ENCODE data around the gene MFSD2B. TPM values are rescaled to one million over a fixed set of nuclear protein-coding genes. Genes with fewer than 3 reads are reported as not detected.

MFSD2B gene
- polyA plus RNA-seq, 1 donor from 2014 or later: 0.27 TPM

DNA sequence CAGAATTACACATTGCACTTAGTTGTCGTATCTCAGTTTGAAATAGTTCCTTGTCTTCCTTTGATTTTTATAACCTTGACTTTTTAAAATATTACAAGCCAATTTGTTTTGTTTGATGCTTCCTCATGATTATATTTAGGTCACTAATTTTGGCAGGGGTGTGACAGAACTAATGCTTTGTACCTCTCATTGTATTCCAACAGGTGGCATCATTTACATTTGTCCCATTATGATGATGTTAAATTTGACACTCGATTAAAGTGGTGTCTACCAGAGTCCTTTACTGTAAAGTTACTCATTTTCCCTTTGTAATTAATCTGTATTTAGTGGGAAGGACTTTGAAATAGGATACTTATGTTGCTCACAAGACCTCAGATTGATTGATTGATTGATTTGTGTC, 21.5 kb upstream of the MFSD2B start:
- Histone ChIP-seq H3K79me2 (replicated peaks; ENCODE audit: insufficient read depth, low read length) (no peaks in the 10 kb centered on the region), H4K20me1 (ENCODE audit: insufficient read depth) (no peaks in the 10 kb centered on the region), H3K27me3 (ENCODE audit: insufficient read depth, low read depth, low read length) (no peaks in the 10 kb centered on the region), H3K9me2 (ENCODE audit: insufficient read depth, low read length) (no peaks in the 10 kb centered on the region), H3K4me2 (ENCODE audit: low read length) (no peak overlapping the region), H3F3A (ENCODE audit: insufficient read depth, low read length, poor library complexity, severe bottlenecking) (no peaks in the 10 kb centered on the region), H3K36me3 (ENCODE audit: insufficient read depth, low read length) (no peaks in the 10 kb centered on the region), H3K9me3 (ENCODE audit: low read length) (no peaks in the 10 kb centered on the region), H3K4me3 (ENCODE audit: low read length) (no peak overlapping the region), H3K27ac (ENCODE audit: low read length) (no peak overlapping the region), H2AFZ (ENCODE audit: low read depth, low read length) (no peak overlapping the region), H3K9ac (ENCODE audit: low read length) (no peak overlapping the region)
- TF ChIP-seq POLR2AphosphoS5 (IDR thresholded peaks at IDR 0.05) (no peak), EP300 (conservative IDR thresholded peaks at IDR 0.05; ENCODE audit: poor library complexity, severe bottlenecking) (no peak), MXI1 (conservative IDR thresholded peaks at IDR 0.05; ENCODE audit: poor library complexity, severe bottlenecking) (no peak), SMC3 (conservative IDR thresholded peaks at IDR 0.05; ENCODE audit: poor library complexity) (no peak), RAD21 (conservative IDR thresholded peaks at IDR 0.05) (no peak), EZH2 (IDR thresholded peaks at IDR 0.05; ENCODE audit: borderline replicate concordance, insufficient read depth, low read length, poor library complexity, severe bottlenecking) (no peak), TAF1 (IDR thresholded peaks at IDR 0.05; ENCODE audit: low read depth) (no peak)
- TF ChIP-seq, protein P1, sequence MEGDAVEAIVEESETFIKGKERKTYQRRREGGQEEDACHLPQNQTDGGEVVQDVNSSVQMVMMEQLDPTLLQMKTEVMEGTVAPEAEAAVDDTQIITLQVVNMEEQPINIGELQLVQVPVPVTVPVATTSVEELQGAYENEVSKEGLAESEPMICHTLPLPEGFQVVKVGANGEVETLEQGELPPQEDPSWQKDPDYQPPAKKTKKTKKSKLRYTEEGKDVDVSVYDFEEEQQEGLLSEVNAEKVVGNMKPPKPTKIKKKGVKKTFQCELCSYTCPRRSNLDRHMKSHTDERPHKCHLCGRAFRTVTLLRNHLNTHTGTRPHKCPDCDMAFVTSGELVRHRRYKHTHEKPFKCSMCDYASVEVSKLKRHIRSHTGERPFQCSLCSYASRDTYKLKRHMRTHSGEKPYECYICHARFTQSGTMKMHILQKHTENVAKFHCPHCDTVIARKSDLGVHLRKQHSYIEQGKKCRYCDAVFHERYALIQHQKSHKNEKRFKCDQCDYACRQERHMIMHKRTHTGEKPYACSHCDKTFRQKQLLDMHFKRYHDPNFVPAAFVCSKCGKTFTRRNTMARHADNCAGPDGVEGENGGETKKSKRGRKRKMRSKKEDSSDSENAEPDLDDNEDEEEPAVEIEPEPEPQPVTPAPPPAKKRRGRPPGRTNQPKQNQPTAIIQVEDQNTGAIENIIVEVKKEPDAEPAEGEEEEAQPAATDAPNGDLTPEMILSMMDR (IDR thresholded peaks at IDR 0.05; ENCODE audit: poor library complexity, severe bottlenecking): no peak
- TF ChIP-seq, protein P2, sequence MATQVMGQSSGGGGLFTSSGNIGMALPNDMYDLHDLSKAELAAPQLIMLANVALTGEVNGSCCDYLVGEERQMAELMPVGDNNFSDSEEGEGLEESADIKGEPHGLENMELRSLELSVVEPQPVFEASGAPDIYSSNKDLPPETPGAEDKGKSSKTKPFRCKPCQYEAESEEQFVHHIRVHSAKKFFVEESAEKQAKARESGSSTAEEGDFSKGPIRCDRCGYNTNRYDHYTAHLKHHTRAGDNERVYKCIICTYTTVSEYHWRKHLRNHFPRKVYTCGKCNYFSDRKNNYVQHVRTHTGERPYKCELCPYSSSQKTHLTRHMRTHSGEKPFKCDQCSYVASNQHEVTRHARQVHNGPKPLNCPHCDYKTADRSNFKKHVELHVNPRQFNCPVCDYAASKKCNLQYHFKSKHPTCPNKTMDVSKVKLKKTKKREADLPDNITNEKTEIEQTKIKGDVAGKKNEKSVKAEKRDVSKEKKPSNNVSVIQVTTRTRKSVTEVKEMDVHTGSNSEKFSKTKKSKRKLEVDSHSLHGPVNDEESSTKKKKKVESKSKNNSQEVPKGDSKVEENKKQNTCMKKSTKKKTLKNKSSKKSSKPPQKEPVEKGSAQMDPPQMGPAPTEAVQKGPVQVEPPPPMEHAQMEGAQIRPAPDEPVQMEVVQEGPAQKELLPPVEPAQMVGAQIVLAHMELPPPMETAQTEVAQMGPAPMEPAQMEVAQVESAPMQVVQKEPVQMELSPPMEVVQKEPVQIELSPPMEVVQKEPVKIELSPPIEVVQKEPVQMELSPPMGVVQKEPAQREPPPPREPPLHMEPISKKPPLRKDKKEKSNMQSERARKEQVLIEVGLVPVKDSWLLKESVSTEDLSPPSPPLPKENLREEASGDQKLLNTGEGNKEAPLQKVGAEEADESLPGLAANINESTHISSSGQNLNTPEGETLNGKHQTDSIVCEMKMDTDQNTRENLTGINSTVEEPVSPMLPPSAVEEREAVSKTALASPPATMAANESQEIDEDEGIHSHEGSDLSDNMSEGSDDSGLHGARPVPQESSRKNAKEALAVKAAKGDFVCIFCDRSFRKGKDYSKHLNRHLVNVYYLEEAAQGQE (IDR thresholded peaks at IDR 0.05; ENCODE audit: borderline replicate concordance): no peak

DNA sequence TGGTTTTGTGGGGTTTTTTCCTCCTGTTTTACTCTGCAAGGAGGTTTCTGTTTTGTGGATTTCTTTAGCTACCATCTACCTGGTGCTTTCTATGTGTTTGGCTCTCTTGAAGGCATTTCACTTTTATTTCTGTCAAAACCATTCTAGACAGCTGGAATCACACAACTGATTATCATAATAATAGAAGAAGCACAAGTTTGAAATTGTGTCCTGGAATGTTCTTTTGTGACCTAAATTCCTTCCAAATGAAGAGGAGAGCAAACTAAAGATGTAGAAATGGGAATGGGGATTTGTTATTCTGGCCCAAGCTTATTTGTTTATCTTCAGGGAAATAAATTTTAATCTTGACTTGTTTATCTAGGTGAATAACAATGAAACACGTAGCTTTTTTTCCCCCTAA, 17.0 kb upstream of the MFSD2B start:
- H3K4me3 ChIP-seq (ENCODE audit: low read length): no peak overlapping the region
- no peaks in the 10 kb centered on the region for H3K36me3 ChIP-seq (ENCODE audit: insufficient read depth, low read length)
- H3F3A ChIP-seq (ENCODE audit: insufficient read depth, low read length, poor library complexity, severe bottlenecking): no peaks in the 10 kb centered on the region
- H3K9me2 ChIP-seq (ENCODE audit: insufficient read depth, low read length): no peaks in the 10 kb centered on the region
- no peak for TF ChIP-seq MXI1 (conservative IDR thresholded peaks at IDR 0.05; ENCODE audit: poor library complexity, severe bottlenecking)
- TF ChIP-seq TAF1 (IDR thresholded peaks at IDR 0.05; ENCODE audit: low read depth): no peak
- no peak for TF ChIP-seq EP300 (conservative IDR thresholded peaks at IDR 0.05; ENCODE audit: poor library complexity, severe bottlenecking)
- no peak for TF ChIP-seq EZH2 (IDR thresholded peaks at IDR 0.05; ENCODE audit: borderline replicate concordance, insufficient read depth, low read length, poor library complexity, severe bottlenecking)
- no peak for TF ChIP-seq RAD21 (conservative IDR thresholded peaks at IDR 0.05)
- TF ChIP-seq SMC3 (conservative IDR thresholded peaks at IDR 0.05; ENCODE audit: poor library complexity): no peak
- TF ChIP-seq, protein P1 (IDR thresholded peaks at IDR 0.05; ENCODE audit: poor library complexity, severe bottlenecking): no peak
- TF ChIP-seq, protein P2 (IDR thresholded peaks at IDR 0.05; ENCODE audit: borderline replicate concordance): no peak
- no peak for TF ChIP-seq POLR2AphosphoS5 (IDR thresholded peaks at IDR 0.05)
- H3K27ac ChIP-seq (ENCODE audit: low read length): no peak overlapping the region
- H3K4me2 ChIP-seq (ENCODE audit: low read length): no peak overlapping the region
- H3K27me3 ChIP-seq (ENCODE audit: insufficient read depth, low read depth, low read length): no peaks in the 10 kb centered on the region
- no peak overlapping the region for H3K9ac ChIP-seq (ENCODE audit: low read length)
- H2AFZ ChIP-seq (ENCODE audit: low read depth, low read length): no peak overlapping the region
- no peaks in the 10 kb centered on the region for H4K20me1 ChIP-seq (ENCODE audit: insufficient read depth)
- no peaks in the 10 kb centered on the region for H3K79me2 ChIP-seq (replicated peaks; ENCODE audit: insufficient read depth, low read length)
- H3K9me3 ChIP-seq (ENCODE audit: low read length): no peaks in the 10 kb centered on the region
